GM18520 (cell line): Measurements from ENCODE around the gene RAF1.

Experiments
- ATAC-seq: cut with Tn5 transposase; IDR thresholded peaks from one replicate; pipeline ENCODE4 v1.9.1; 2021; ENCODE audit not compliant: unreplicated experiment

The RAF1 gene

GRCh38 chr3:12598890-12599289, 65.0 kb downstream of the RAF1 start:
- no peak for ATAC-seq

GRCh38 chr3:12593473-12593872, 70.4 kb downstream of the RAF1 start:
- ATAC-seq, result no peak

DNA sequence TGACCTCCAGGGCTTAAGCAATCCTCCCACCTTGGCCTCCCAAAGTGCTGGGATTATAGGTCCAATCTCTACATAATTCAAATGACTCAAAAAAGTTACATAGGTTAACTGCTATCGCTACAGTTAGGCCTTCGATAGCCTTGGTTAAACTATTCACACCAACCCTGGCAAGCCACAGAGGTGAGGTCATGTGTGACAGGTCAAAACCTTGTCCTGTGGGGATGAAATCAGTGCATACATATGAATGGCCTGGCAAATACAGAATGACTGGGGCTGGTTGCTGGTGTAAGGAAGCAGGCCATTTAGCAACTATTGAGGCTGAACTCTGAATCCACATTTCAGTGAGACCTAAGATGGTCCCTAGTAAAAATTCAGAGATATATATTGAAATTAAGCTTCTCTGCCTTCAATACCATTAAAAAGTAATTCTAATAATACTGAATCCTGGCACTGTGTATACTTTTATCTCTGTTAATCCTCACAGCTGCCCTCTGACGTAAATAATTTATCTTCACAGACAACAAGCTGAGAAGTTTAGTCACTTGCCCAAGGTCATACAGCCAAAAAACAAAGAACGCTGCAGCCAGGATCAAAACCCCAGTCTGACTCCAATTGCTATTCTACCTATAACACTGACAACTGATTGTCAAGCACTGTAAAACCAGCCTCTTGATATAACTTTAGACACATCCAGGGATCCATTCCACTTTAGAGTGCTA, 71.8 kb downstream of the RAF1 start:
- ATAC-seq, result no peak

DNA sequence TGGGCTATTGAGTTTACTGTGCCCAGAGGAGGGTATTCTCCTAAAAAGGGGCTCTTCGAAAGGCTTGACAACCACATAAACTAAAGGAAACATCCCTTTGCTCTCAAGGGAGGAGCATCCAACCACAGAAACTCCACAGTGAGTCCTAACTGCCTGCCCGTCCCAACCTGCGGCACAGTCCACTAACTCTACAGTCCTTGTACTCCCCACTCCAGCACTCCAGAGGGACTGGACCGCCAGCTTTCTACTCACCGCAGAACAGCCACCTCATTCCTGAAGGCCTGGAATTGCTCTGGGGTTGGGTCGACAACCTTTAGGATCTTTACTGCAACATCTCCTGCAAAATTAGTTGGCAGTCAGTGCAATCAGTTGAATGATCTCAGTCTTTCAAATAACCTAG, 72.5 kb downstream of the RAF1 start:
- ATAC-seq, result no peak

- no peak for ATAC-seq
Measured at GRCh38 chr3:12590096-12590495, 73.8 kb downstream of the RAF1 start.

DNA sequence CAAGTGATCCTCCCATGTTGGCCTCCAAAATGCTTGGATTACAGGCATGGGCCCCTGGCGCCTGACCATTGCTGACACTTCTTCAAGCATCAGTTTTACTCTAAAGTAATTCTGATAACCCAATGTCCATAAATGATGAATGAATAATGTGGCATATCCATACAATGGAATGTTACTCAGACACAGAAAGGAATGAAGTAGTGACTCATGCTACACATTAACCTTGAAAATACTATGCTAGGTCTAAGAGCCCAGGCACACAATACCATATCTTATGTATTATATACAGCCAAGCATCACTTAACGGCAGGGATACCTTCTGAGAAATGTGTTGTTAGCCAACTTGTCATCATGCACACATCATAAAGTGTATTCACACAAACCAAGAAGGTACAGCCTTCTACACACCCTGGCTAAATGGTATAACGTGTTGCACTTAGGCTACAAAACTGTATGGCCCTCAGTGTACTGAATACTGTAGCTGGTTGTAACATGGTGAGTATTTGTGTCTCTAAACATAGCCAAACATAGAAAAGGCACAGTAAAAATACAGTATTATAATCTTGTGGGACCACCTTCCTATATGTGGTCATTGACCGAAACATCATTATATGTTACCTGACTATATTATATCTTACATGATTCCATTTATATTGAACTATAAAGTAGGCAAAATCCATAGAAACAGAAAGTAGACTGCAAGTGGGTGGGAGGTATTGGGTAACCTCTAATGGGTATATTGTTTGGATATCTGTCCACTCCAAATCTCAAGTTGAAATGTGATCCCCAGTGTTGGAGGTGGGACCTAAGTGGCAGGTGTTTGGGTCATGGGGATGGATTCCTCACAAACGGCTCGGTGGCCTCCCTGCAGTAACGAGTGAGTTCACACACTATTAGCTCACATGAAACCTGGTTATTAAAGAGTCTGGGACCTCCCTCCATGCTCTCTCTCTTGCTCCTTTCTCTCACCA, 75.6 kb downstream of the RAF1 start:
- no peak for ATAC-seq

GRCh38 chr3:12586403-12586802, 77.5 kb downstream of the RAF1 start:
- no peak for ATAC-seq

DNA sequence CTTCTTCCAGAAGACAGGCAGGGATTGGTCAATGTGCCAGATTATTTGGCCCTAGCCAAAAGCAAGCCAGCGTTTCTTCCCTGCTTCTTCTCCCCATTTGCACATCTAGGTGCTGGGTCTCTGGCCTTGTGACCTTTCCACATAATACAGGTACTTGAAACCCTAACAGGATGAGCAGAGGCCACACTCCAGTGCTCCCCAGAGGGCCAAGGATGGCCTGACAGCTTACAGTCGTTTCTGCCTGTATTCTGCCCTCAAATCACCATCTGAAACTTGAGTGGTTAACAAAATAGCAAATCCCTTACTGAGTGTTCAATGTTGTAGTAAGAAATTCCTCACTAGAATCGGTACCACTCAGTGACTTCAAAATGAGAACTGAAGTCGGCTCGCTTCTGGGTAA, 77.9 kb downstream of the RAF1 start:
- ATAC-seq, result no peak

- ATAC-seq, result no peak
Measured at GRCh38 chr3:12585181-12585580, 78.7 kb downstream of the RAF1 start.

DNA sequence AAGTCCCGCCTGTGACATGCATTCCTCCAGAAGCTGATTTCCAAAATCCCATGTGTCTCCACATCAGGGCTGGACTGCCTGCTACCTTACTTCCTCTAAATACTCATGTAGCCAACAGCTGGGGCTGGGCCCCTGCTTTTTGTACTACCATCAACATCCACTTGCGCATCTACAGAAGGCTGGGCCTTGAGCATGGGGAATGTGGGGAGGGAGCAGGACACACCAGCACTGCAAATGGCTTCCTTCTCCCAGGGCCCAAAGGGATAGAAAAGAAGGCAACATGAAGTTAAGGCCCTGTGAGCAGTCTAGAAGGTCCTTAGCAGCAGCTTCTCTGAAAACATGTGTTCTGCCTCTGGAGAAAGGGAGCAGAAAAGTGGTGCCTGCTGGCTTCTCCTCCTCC, 79.8 kb downstream of the RAF1 start:
- no peak for ATAC-seq

GRCh38 chr3:12583280-12583679, 80.6 kb downstream of the RAF1 start:
- ATAC-seq, result no peak

DNA sequence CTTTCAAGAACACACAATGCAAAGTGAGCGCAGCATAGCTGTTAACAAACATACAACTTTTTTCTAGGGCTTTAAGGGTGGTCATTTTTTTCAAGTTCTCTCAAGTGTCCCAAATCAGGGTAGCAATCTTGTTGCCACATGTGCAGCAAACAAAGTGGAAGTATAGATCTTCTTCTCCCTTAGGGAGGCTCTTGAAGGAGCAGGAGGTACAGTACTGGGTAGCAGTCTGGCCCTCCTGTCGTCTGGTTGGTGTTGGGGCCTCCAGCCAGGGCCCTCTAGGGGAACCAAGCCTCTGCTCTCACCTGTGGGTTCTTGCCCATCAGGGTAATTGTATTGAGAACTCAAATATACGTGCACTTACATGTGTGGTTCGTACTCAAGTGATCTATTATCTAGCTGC, 81.2 kb downstream of the RAF1 start:
- ATAC-seq, result no peak

DNA sequence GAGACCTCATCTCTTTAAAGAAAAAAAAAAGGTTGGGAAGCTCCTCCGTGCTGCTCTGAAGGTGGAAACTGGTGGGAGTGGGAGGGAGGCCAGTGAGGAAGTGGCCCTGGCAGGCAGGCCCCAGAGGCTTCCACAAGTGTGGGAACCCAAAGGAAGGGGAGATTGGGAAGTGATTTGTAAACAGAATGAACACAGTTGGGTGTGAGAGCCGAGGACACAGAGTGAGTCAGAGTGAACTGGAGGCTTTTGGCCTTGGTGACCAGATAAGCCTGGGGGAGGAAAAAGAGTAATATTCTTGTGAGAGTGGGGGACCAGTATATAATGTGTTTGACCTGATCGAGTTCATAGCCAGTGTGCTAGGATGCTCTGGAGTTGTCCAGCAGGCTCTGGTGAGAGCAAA, 84.0 kb downstream of the RAF1 start:
- ATAC-seq, result no peak

GRCh38 chr3:12579456-12579855, 84.5 kb downstream of the RAF1 start:
- ATAC-seq, result no peak

DNA sequence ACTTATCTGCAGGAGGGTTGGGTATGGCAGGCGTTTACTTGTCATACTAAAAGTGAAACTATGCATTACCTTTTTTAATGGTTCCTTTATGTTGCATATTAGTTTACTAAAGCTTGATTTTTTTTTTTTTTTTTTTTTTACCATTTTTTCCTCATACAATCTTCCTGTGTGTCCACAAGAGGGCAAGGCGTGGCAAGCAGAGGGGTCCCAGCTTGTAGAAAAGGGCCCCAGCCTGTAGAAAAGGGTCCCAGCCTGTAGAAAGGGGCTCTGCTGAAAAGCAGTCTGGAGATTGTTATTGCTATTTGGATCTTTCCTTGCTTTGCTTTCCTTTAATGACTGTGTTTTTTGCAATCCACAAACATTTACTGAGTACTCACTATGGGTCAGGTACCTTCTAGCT, 85.2 kb downstream of the RAF1 start:
- ATAC-seq, result no peak

GRCh38 chr3:12577379-12577778, 86.5 kb downstream of the RAF1 start:
- no peak for ATAC-seq

- ATAC-seq, result no peak
Measured at GRCh38 chr3:12574661-12575060, 89.3 kb downstream of the RAF1 start.

DNA sequence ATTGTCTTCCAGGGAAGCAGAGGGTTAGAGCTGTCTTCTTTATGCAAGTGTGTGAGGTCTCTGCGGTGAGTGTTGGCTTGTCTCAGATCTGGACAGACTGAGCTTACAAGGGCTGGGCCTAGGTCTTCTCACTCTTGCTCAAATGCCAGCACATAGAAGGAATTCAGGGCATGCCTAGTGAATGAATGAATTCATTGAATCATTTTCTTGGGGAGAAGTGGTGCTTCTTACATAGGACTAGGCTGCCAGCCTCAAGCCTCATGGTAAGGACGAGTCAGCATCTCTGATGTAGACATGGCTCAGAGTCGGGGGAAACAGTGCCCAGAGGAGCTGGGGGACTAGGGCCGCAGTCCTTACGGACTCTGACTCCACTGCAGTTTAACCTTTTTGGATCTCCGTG, 89.8 kb downstream of the RAF1 start:
- ATAC-seq, result no peak

- ATAC-seq, result no peak
Measured at GRCh38 chr3:12571986-12572385, 91.9 kb downstream of the RAF1 start.

DNA sequence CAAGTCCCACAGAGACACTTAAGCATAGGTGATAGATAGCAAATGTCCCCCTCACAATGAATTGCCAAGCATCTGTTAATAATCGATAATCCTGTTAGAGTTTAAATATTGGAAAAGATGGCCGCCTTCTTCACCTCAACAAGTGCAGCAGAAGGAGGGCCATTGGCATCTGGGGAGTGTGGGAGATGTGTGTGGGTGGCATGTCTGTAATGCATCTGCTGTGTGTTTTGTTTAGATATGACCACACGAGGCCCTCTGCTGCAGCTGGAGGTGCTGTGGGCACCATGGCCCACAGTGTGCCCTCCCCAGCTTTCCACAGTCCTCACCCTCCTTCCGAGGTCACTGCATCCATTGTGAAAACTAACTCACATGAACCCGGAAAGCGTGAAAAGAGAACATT, 94.1 kb downstream of the RAF1 start:
- ATAC-seq, result no peak

DNA sequence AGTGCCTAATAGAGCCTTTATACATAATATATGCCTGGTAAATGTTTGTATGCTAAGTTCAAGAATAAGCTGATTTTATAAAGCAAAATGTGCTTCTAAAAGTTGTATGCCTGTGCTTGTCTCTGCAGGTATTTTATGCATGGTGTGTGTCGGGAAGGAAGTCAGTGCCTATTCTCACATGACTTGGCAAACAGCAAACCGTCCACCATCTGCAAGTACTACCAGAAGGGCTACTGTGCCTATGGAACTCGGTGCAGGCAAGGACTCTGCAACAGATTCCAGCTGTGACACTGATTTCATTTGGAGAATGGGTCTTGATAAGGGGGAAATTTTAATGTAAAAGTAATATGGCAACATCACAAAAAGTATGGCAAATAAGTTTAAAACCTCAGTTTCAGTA, 95.2 kb downstream of the RAF1 start:
- no peak for ATAC-seq

DNA sequence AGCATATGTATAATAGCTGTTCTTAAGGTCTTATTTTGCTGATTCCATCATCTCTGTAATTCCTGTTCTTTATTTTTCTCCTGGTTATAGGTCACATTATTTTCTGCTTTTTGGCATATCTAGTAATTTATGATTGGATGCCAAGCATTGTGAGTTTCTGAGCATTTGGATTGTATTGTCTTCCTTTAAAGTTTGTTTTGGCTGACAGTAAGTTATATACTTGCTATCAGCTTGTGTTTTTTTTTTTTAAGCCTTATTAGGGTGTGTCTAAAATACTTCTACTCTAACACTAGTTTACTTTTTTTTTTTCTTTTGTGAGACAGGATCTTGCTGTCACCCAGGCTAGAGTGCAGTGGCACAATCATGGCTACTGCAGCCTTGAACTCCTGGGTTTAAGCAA, 96.9 kb downstream of the RAF1 start:
- no peak for ATAC-seq
